Stimulated activated CD8-positive, alpha-beta memory T cell treated with anti-CD3 and anti-CD28 coated beads, Interleukin-12 subunit alpha, Interleukin-12 subunit beta, amount 100 ng/mL, for 24 hours (primary cell): ENCODE data around the gene TMEM131L.
"Not testable (repeated sequence)": the region's sequence is repeated elsewhere in the genome, so short reads cannot be mapped to it uniquely, and the experiment has no call there.

ENCODE experiments used
- DNase-seq: peaks from one replicate; pipeline ENCODE4 v3.0.0-alpha.2; 2020; ENCODE audit errors: extremely low read depth

TMEM131L gene

DNA sequence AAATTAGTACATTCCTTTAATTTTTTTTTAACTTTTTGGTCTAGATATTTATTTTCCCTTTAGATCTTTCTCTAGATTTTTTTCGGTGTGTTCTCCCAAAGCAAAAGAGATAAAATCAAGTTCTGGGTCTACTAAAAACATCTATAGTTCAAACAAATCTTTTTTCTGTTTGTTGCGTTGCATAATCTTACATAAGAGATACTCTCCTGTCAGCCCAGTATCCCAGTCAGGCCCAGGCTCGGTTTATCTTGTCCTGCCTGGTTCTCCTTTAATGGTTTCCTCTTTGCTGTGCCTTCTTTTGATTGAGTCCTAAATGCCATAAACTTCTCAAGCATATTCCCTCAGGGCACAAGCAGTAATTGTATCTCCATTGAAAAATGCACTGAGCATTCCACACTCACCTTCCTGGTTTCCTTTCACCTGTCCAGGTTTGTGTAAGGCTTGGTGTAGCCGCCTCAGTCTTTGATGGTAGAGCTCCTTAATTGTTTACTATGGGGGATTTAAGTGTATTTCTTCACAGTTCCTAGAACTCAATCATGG is 104.9 kb downstream of the TMEM131L start:
- no peak for DNase-seq

DNA sequence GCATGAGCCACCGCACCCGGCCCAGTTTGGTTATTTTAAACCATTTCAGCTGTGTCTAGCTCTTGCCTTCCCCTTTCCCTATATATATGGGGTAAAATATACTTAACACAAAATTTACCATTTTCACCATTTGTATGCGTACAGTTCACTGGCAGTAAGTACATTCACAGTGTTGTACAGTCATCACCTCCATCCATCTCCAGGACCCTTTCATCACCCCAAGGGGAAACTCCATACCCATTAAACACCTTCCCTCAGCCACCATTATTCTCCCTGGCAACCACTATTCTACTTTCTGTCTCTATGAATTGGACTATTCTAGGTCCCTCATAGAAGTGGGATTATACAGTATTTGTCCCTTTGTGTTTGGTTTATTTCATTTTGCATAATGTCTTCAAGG is 106.4 kb downstream of the TMEM131L start:
- DNase-seq, result no peak

DNA sequence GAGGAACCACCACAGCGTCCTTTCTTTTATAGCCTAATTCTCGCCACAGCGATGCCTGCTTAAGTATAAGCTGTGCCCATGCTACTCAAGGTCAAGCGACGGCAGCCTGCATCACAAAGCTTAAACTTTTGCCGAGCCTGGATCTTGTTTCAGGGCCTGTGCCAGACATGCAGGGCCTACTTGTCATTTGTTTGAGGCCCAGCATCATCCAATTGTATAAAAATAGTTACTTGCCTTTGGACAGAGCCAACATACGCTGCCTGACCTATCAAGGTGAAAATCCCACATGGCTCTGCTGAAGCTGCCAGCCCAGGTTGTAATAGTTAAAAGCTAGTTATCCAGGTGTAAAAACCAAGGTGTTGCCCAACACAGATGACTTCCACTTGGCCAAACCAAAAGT is 107.1 kb downstream of the TMEM131L start:
- no peak for DNase-seq

DNA sequence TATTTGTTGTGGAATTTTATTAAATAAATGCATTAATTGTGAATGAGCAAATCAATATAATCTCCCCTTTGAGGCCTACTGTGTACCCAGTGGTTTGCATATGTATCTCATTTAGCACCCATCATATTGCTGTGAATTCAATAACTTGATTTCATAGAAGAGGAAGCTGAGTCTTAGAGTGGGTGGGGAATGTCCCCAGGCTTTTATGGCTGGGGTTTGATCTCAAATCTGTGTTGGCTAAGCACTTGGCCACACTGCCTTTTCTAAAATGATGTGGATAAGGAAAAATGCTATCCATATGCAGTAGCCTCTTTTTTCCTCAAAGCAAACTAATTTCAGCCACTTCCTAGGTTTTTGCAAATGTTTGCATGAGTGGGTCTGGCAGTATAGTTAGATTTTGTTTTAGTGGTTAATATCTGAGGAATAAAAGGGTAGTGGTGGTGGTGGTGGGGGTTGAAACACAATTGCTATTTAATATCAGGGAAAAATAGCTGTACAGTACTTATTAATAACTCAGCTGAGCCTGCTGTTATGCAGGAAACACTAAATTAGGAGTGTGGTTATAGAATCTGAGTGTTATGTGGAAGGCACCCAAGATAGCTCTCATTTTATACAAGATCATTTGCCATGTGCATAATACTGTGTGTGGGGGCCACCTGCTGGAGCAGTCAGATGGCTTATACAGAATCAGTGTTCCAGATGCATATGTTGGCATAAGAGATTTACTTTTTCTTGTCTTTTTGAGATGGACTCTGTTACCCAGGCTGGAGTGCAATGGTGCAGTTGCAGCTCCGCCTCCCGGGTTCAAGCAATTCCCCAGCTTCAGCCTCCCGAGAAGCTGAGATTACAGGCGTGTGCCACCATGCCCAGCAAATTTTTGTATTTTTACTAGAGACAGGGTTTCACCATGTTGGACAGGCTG is 108.0 kb downstream of the TMEM131L start:
- peak; percentile 16 for DNase-seq

DNA sequence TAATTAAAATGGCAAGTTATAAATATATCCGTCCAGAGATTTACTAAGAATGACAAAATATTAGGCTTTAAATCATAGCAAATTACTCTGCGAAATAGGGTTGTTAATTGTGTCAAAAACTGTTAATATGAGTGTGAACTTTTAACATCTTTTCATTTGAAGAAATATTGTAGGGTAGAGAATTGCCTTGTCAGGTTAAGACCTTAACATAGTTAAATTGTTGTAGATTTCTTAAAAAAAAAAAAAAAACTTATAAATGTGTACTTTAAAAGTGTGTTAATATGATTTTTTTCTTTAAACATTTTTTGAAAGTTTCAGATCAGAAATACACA is 110.2 kb downstream of the TMEM131L start:
- no peak for DNase-seq

DNA sequence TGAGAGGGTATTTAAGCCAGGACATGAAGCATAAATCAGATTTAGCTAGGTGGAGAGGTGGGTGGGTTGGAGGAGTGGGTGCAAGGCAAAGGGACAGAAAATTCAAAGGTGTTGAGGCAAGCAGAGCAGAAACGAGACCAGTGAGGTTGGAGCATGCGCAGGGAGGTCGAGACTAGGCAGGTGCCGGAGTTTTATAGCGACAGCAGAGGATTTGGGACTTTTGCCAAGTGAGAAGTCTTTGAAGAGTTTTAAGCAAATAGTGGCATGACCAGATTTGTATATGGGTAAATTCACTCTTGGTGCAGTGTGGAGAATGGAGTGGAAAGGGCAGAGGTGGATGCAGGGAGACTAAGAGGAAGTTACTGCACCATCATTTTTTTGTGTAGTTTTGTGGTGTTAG is 110.9 kb downstream of the TMEM131L start:
- no peak for DNase-seq

DNA sequence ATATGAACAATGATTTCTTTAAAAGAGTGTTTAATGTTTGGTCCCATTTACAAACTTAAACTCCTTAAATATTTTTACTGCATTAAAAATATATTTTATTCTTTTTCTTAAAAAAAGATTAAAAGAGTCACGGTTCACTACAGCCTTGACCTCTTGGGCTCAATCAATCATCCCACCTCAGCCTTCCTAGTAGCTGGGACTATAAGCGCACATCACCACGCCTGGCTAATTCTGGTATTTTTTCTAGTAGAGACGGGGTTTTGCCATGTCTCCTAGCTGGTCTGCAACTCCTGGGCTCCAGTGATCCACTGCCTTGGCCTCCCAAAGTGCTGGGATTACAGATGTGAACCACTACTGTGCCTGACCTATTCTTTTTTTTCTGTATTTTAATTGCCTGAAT is 113.2 kb downstream of the TMEM131L start:
- no peak for DNase-seq

DNA sequence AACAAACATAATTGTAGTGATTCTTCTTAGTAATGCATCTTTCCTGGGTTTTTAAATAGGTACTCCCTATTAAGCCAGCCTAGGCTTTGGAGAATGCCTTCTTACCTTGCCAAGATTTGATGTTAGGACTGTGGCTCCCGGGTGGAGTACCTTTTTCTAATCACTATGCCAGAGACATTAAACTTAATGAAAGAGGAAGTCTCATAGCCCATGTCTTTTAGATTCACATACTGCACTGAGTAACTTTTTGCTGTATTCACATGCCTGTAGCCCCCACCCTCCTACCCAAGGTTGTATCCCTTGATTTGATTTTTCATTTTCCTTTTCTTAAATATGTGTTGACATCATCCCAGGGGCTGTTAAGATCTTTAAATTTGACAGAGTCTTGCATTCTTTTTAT is 113.7 kb downstream of the TMEM131L start:
- no peak for DNase-seq

DNA sequence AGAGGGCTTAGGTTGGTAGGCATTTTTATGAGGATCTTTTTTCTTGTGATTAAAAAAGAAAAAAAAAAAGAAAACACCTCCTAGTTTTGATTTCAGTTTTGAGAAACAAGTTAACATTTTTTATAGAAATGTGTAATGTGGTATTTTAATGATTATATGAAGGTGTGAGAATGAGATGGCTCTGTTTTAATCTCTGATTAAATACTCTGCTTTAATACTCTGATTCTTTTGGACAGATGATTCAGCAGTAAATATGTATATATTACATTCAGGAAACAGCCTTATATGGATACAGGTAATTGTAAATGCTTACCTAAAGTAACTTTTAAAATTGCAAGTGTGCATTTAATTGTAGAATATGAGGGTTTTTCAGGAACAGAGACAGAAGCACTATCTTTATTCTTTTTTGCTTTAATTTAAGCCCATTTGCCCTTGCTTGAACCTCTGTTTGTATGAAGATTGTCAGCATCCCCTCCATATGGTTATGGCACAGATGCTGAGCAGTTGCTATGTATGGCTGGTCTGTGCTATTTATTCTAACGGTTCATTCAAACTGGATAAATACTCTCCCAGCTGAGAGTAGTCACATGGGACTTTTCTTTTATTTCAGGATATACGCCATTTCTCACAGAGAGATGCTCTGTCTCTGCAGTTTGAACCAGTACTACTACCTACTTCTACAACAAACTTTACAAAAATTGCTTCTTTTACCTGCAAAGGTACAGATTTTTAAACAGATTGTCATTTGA is 117.0 kb downstream of the TMEM131L start:
- DNase-seq, result no peak

DNA sequence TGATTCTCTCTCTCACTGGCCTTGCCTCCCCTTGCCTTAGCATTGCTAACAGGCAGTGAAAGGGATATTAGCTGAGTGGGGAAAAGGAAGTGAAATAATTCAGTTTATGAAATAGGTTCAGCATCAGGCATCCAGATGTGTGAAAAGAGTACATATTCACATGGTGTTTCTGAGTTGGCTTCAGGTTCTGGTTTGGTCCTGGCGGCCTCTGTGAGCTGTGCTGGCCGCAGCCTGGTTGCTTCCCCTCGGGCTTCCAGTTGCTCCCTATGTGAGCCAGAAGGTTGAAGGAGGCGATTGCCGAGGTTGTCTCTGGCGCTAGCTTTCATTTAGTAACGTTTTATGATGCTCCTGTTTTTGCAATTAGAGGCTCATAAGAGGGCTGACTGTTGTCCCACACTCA is 118.9 kb downstream of the TMEM131L start:
- no peak for DNase-seq

DNA sequence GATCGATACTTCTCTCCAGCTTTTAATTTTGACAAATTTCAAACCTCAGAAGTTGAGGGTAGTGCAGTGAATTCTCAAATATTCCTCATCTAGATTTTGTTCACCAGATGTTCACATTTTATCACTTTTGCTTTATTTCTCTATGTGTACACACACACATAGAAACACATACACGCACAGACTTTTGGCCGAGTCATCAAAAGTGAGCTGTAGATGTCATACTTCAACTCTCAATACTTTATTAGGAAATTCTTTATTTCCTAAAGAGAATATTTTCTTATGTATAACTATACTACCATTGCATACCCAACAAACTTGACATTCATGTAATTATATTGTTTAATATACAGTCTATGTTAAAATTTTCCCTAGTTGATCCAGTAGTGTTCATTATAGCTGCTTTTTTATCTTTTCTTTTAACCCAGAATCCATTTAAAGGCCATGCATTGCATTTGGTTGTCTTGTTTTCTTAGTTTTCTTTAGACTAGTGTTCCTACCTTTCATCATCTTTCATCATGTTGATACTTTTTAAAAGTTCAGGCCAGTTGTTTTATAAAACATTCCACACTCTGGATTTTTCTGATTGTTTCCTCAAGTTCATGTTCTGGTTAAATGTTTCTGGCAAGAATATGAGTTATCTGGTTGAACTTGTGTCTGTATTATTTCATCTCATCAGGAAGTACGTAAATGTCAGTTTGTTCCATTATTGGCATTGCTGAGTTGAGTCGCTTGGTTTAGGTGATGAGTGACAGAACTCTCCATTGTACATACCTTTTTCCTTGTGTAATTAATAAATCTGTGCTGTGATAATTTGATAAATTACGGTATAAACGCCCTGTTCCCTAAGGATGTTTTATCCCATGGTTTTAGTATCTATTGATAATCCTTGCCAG is 123.8 kb downstream of the TMEM131L start:
- no peak for DNase-seq

DNA sequence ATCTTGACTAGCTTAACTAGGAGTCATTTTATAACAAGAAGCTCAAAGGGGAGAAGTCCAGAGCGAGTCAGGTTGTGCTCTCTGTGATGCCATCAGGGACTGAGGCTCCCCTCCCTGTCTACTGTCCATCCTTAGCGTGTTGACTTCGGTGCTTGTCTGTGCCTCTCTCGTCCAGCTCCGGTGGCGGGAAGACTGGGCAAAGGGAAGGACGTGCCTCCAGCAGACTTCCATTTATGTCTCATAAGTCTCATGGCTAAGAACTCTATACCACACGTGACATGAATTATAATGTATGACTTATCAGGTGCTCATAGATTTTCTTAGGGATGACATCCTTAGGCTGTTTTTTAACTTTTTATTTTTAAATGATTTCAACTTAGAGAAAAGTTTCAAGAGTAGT is 125.3 kb downstream of the TMEM131L start:
- DNase-seq, result no peak

DNA sequence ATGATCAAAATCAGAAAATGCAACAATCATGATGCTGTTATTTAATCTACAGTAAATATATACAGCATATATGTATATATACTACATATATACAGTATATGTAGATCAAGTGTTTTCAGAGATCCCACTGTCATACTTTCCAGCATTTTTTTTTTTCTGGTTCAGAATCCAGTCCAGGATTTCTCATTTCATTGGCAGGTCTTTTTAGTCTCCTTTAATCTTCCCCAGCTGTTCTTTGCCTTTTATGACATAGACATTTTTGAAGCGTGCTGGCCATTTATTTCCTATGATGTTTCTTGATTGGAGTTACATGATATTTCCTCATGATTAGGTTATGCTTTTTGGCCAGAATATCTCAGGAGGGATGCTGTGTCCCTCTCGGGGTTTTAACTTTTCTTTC is 125.9 kb downstream of the TMEM131L start:
- no peak for DNase-seq

DNA sequence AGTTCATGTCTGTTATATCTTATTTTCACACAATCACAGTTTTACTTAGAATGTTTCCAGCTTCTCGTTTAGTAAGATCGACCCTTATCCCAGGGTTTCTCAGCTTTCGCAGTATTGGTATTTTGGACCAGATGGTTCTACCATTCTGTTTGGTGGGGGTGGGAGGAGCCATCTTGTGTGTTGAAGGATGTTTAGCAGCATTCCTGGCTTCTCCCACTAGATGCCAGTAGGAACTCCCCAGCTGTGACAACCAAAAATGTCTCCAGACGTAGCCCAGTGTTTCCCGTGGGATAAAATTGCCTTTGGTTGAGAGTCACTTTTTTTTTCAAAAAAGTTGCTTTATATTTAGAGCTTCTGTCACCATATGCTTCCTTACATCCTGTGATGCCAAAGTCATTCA is 127.0 kb downstream of the TMEM131L start:
- no peak for DNase-seq

DNA sequence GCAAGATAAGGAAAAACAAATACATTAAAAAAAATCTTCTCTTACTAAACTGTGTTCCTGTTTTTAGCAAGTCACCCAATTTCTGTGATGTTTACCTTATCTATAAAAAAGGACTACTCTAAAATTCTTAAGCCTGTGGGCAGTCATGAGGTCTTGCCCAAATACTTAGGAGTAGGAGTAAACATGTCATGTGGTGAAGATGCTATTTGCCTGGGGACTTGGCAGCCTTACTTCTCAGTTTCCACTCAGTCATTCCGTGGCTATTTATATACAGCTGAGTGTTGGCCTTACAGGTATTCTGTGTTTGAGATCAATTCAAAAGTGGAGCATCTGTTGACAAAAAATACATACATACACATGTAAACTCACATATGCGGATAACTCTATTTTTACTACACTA is 128.1 kb downstream of the TMEM131L start:
- DNase-seq, result no peak

DNA sequence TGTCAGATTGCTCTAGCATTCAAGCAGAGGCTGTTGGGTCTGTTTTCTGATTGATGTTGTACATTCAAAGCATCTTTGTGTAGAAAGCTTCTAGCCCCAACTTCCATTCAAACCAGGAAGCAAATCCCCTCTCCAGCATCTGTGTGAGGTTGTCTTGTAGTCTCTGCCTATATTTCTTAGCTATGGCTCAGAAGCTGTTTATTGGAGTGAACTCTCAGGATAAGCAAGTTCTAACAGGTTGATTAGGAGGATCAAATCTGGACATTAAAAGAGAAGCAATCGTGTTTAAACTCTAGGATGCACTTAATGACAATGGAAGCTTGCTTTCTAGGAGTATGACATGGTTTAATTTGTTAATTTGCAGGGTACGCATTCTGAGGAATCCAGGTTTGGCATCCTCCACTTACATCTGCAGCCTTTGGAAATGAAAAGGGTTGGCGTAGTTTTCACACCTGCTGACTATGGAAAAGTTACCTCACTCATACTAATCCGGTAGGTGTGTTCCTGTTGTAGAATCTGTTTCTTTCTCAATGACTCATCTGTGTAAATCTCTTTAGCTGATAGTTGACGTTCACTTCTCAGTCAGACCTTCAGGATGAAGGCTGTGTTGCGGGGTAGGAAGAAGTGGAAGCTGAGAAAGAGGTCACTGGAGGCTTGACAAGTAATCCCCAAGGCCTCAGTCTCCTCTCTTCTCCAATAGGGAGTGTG is 129.9 kb downstream of the TMEM131L start:
- DNase-seq, result no peak

DNA sequence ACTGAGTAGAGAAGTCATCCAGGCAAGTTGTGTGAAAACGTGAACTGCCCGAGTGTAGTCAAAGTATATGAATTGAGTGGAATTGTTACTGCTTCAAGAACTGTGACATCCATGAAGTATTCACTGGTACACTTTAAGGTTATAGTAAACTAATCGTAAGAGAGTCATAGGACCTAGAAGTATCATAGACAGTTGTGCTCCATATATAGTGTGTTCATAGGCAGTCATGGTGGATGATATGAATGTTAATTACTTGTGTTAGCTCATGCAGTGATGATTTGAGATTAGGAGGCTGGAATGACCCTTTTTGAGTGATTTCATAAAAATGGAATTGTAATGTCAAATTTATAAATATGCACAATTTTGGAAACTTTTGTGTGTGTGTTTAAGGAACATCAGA is 136.6 kb downstream of the TMEM131L start:
- DNase-seq, result no peak

DNA sequence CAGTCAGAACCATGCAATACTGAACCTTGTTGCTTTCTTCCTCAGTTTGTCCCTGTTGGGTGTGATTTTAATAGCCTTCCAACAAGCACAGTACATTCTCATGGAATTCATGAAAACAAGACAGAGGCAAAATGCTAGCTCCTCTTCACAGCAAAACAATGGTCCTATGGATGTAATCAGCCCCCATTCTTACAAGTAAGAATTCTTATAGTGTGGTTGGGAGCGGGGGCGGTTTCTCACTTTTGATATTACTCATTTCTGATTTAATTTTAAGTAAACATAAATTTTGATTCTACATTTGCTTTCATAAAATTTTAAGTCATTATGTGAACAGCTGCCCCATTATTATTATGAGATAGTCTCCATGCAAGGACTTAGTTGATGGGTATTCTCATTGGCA is 137.1 kb downstream of the TMEM131L start:
- DNase-seq, result no peak

DNA sequence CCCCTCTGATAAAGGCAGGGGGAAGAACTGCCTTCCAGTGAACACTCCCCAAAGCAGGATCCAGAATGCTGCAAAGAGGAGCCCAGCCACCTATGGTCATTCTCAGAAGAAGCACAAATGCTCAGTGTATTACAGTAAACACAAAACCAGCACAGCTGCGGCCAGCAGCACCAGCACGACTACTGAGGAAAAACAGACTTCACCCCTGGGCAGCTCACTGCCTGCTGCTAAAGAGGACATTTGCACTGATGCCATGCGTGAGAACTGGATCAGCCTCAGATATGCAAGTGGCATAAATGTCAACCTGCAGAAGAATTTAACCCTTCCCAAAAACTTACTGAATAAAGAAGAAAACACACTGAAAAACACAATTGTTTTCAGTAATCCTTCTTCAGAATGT is 137.7 kb downstream of the TMEM131L start:
- DNase-seq, result no peak

DNA sequence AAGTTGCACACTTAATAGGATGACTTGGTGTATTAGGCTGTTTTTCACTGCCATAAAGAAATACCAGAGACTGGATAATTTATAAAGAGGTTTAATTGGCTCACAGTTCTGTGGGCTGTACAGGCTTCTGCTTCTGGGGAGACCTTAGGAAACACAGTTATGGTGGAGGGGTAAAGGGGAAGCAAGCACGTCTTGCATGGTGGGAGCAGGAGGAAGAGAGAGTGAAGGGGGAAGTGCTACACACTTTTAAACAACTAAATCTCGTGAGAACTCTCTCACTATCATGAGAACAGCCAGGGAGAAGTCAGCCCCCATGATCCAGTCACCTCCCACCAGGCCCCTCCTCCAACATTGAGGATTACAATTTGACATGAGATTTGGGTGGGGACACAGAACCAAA is 142.9 kb downstream of the TMEM131L start:
- not testable (repeated sequence) for DNase-seq

DNA sequence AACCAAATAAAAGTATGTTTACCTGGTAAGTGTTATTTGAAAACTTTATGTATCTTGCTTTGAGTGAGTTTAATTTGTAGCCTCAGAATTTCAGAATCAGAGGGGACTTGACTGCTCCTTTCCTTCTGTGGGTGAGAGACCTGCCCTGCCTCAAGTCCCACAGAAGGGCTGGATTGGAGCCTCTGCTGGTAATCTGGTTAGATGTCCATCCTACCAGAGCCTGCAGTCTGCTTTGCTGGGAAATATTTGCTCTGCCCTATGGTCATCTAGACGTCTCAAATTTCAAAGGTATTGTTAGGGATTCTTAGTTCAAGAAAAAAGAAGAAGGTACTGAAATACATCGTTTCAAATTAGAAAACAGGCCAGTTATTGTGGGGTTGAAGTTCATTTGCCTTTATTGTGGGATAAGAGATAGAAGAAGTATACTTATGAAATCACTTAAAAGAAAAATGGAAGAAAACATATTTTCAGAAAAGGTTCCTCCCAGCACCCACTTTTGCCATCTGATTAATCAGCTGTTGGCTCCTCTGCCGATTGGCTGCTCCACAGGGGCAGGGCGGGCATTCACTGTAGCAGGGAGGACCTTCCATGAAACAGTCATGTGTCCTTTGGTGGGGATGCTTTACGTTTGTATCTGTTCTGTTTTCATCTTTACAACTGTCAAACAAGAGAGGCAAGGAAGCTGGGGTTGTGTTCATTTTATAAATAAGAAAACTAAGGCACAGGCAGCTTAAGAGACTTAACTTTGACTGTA is 144.6 kb downstream of the TMEM131L start:
- DNase-seq, result no peak
